Measurements from ENCODE around the gene ZNF8. TPM values are rescaled to one million over a fixed set of nuclear protein-coding genes. Genes with fewer than 3 reads are reported as not detected.

The ZNF8 gene
- total RNA-seq, 2 donors from 2014 or later, result 3.6 to 4.2 TPM

- no peak overlapping the region for H3K4me3 Mint-ChIP-seq
- H3K27me3 Mint-ChIP-seq, result peaks cover 0 to 7% of the 10 kb centered on the region in 2 donors
- H3K4me1 Mint-ChIP-seq (ENCODE audit: low read depth in 2 of 2), result peaks cover 6 to 13% of the 10 kb centered on the region in 2 donors
- H3K36me3 Mint-ChIP-seq, result no peaks in the 10 kb centered on the region
- H3K9me3 Mint-ChIP-seq, result no peaks in the 10 kb centered on the region
- no peak for DNase-seq (ENCODE audit: low spot score)
- no peak for ATAC-seq
- H3K27ac Mint-ChIP-seq, result no peak overlapping the region
Observed at GRCh38 chr19:58351558-58351878, 72.8 kb downstream of the ZNF8 start.

GRCh38 chr19:58351990-58352755, 73.4 kb downstream of the ZNF8 start:
- peaks cover 6 to 10% of the 10 kb centered on the region in 2 donors for H3K4me1 Mint-ChIP-seq (ENCODE audit: low read depth in 2 of 2)
- no peak overlapping the region for H3K4me3 Mint-ChIP-seq
- no peak for ATAC-seq
- no peak for DNase-seq (ENCODE audit: low spot score)
- no peaks in the 10 kb centered on the region for H3K36me3 Mint-ChIP-seq
- peaks cover 0 to 7% of the 10 kb centered on the region in 2 donors for H3K27me3 Mint-ChIP-seq
- H3K9me3 Mint-ChIP-seq, result no peaks in the 10 kb centered on the region
- no peak overlapping the region for H3K27ac Mint-ChIP-seq

Other genes with a start within 250 kb of the ZNF8 start
- not detected for gene ZSCAN1, start 244.9 kb upstream of the ZNF8 start, total RNA-seq
- 1 to 10 TPM in 1 of 2 donors, under 1 TPM in 1; 0.20 to 1.4 TPM for gene ZNF135, start 219.7 kb upstream of the ZNF8 start, total RNA-seq
- gene ZSCAN18, start 180.7 kb upstream of the ZNF8 start, total RNA-seq, result 10 to 100 TPM in 1 of 2 donors, 1 to 10 TPM in 1; 9.7 to 22.2 TPM
- gene ZNF329, start 128.2 kb upstream of the ZNF8 start, total RNA-seq, result 1 to 10 TPM; 2.7 to 7.3 TPM
- gene ZNF274, start 95.9 kb upstream of the ZNF8 start, total RNA-seq, result 10 to 100 TPM; 20.4 to 31.7 TPM
- 10 to 100 TPM; 40.9 to 48.2 TPM for gene ZNF544, start 50.0 kb upstream of the ZNF8 start, total RNA-seq
- gene ERVK3-1, start 26.4 kb downstream of the ZNF8 start, total RNA-seq, result 10 to 100 TPM; 58.4 to 89.0 TPM
- gene ZSCAN22, start 48.0 kb downstream of the ZNF8 start, total RNA-seq, result 1 to 10 TPM; 5.9 to 6.1 TPM
- 1 to 10 TPM; 4.4 to 5.2 TPM for gene A1BG, start 74.5 kb downstream of the ZNF8 start, total RNA-seq
- gene ZNF497, start 83.8 kb downstream of the ZNF8 start, total RNA-seq, result 1 to 10 TPM in 1 of 2 donors, under 1 TPM in 1; 0.52 to 1.4 TPM
- gene ZNF837, start 102.1 kb downstream of the ZNF8 start, total RNA-seq, result under 1 TPM; 0.71 to 0.86 TPM
- gene RPS5, start 108.3 kb downstream of the ZNF8 start, total RNA-seq, result 100 to 1,000 TPM; 757 to 786 TPM
- 1 to 10 TPM in 1 of 2 donors, under 1 TPM in 1; 0.59 to 3.2 TPM for gene RNF225, start 116.7 kb downstream of the ZNF8 start, total RNA-seq
- 10 to 100 TPM in 1 of 2 donors, 1 to 10 TPM in 1; 8.4 to 18.5 TPM for gene ZNF584, start 129.7 kb downstream of the ZNF8 start, total RNA-seq
- gene ZNF132, start 161.2 kb downstream of the ZNF8 start, total RNA-seq, result 1 to 10 TPM; 3.2 to 5.3 TPM
- gene ZNF324B, start 172.7 kb downstream of the ZNF8 start, total RNA-seq, result 10 to 100 TPM in 1 of 2 donors, 1 to 10 TPM in 1; 8.8 to 14.4 TPM
- gene ZNF324, start 188.1 kb downstream of the ZNF8 start, total RNA-seq, result 10 to 100 TPM; 15.2 to 15.5 TPM
- 1 to 10 TPM; 3.9 to 5.8 TPM for gene ZNF446, start 197.4 kb downstream of the ZNF8 start, total RNA-seq
- gene SLC27A5, start 233.0 kb downstream of the ZNF8 start, total RNA-seq, result 10 to 100 TPM; 15.1 to 29.1 TPM
- 10 to 100 TPM; 18.0 to 25.9 TPM for gene ZBTB45, start 240.9 kb downstream of the ZNF8 start, total RNA-seq